HepG2 (cell line): ENCODE data around the gene TYMP. TPM values are rescaled to one million over a fixed set of nuclear protein-coding genes. Genes with fewer than 3 reads are reported as not detected.

Experiments used
- CREBL2 ChIP-seq: sonication (generic); formaldehyde crosslinking; IDR thresholded peaks from 2 replicates; pipeline ENCODE4 v1.8.1; 2023; ENCODE audit warnings: missing genetic modification reagents, mild to moderate bottlenecking, borderline replicate concordance
- KDM4B ChIP-seq: sonication (generic); formaldehyde crosslinking; IDR thresholded peaks from 2 replicates; pipeline ENCODE4 v1.4.0; 2020; ENCODE audit warnings: missing genetic modification reagents
- KLF6 ChIP-seq: IDR thresholded peaks from 2 replicates; pipeline ENCODE4 v1.8.0; 2016; ENCODE audit warnings: missing biosample characterization, missing genetic modification reagents
- MEIS2 ChIP-seq: sonication (generic); formaldehyde crosslinking; IDR thresholded peaks from 2 replicates; pipeline ENCODE4 v1.9.0; 2021; ENCODE audit warnings: mild to moderate bottlenecking, missing genetic modification reagents
- SMAD1 ChIP-seq: sonication (generic); formaldehyde crosslinking; IDR thresholded peaks from 2 replicates; pipeline ENCODE4 v1.4.0; 2020; ENCODE audit warnings: missing genetic modification reagents, low read depth, mild to moderate bottlenecking, borderline replicate concordance
- ZNF160 ChIP-seq: sonication (generic); formaldehyde crosslinking; IDR thresholded peaks from 2 replicates; pipeline ENCODE4 v1.8.0; 2022; ENCODE audit warnings: mild to moderate bottlenecking, inconsistent platforms, missing genetic modification reagents
- ZNF564 ChIP-seq: sonication (generic); formaldehyde crosslinking; IDR thresholded peaks from 2 replicates; pipeline ENCODE4 v1.8.1; 2023; ENCODE audit warnings: mild to moderate bottlenecking, missing genetic modification reagents
- ZNF687 ChIP-seq: sonication (generic); formaldehyde crosslinking; IDR thresholded peaks from 2 replicates; pipeline ENCODE4 v1.5.1; 2020; ENCODE audit warnings: mild to moderate bottlenecking, missing genetic modification reagents, moderate library complexity
- ZNF7 ChIP-seq: IDR thresholded peaks from 2 replicates; pipeline ENCODE4 v1.6.1; 2016; ENCODE audit warnings: missing biosample characterization, missing genetic modification reagents
- ZNF883 ChIP-seq: sonication (generic); formaldehyde crosslinking; IDR thresholded peaks from 2 replicates; pipeline ENCODE4 v1.5.1; 2020; ENCODE audit warnings: mild to moderate bottlenecking, missing genetic modification reagents; ENCODE audit errors: not compliant biosample characterization
- polyA plus RNA-seq, 8 experiments: library from polyadenylated mRNA; depleted of rRNA in 3 of 8; stranded (reverse) in 7 of 8; unstranded in 1 of 8; fragments of >200 nt; fragmentation: Illumina TruSeq in 4 of 8; extraction: Trizol in 4 of 8; gene quantifications; 2 replicates each; pipeline versions ENCODE4 v1.2.1 to v1.2.3, GENCODE V29; 2011 to 2016; ENCODE audit warnings: low read depth in 4 of 8, missing spikeins in 1 of 8, mixed read lengths in 1 of 8; ENCODE audit not compliant: insufficient read depth in 1 of 8
- total RNA-seq, 5 experiments: library from RNA; depleted of rRNA; stranded (reverse); fragments of >200 nt; fragmentation: Illumina TruSeq; extraction: Trizol; gene quantifications; 2 replicates each; pipeline ENCODE4 v1.2.3, GENCODE V29; 2016; ENCODE audit warnings: low read depth in 1 of 5
- TF ChIP-seq, protein P1 (sequence below): sonication (generic); formaldehyde crosslinking; IDR thresholded peaks from 2 replicates; pipeline ENCODE4 v1.5.0; 2020; ENCODE audit warnings: missing genetic modification reagents
- TF ChIP-seq, protein P2 (sequence below): sonication (generic); formaldehyde crosslinking; IDR thresholded peaks from 2 replicates; pipeline ENCODE4 v1.4.0; 2020; ENCODE audit warnings: missing genetic modification reagents, mild to moderate bottlenecking, borderline replicate concordance
- TF ChIP-seq, protein P3 (sequence below): sonication (generic); formaldehyde crosslinking; IDR thresholded peaks from 2 replicates; pipeline ENCODE4 v1.4.0; 2020; ENCODE audit warnings: missing genetic modification reagents

The TYMP gene
- total and polyA plus RNA-seq, 2 of the 13 experiments (the other 11 are each of a cell fraction or from before 2014, with no cell fraction given) = 3.9 to 4.3 TPM

DNA sequence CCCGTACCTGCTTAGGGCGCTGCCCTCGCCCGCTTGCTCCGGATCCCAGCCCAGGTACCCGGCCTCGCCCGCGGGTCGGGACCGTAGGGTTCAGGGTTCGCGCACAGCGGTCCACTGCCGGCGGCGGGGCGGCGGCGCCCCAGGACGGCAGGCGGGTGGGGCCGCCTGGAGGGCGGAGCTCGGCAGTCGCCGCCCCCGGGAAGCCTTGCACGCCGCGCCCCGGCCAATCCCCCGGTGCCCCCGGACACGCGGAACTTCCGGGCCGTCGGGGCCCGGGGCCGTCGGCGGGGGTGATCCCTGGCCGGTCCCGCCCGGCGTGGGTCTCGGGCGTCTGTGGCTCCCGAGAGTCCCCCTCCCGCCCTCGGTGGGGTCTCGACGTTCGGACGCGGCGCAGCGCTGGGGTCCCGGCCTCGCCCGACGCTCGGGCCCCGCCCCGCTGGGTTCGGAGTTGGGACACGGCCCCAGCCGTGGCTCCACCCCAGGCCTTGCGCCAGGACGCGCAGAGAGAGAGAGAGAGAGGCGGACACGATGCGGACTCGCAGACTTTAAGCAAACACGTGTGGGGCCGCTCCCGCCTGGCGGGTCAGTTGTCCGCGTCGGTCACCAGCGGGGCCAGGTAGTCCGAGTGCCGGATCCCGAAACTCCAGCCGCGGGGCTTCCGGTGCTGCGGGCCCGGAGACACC is at the start of gene TYMP (continued):
- TF ChIP-seq, protein P1, sequence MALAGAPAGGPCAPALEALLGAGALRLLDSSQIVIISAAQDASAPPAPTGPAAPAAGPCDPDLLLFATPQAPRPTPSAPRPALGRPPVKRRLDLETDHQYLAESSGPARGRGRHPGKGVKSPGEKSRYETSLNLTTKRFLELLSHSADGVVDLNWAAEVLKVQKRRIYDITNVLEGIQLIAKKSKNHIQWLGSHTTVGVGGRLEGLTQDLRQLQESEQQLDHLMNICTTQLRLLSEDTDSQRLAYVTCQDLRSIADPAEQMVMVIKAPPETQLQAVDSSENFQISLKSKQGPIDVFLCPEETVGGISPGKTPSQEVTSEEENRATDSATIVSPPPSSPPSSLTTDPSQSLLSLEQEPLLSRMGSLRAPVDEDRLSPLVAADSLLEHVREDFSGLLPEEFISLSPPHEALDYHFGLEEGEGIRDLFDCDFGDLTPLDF = peak; percentile 79
- TF ChIP-seq KLF6 (CRISPR knock-in tag) (no peak; the same call in 1 of the 2 replicates), ZNF160 (CRISPR knock-in tag) (peak; percentile 85), ZNF7 (CRISPR knock-in tag) (no peak), CREBL2 (CRISPR knock-in tag) (0 out of 2 replicates have a peak, but pooled peaks have one; percentile 19), MEIS2 (CRISPR knock-in tag) (peak; percentile 13; the same call in 1 of the 2 replicates), ZNF883 (CRISPR knock-in tag) (no peak), ZNF564 (CRISPR knock-in tag) (0 out of 2 replicates have a peak, but pooled peaks have one; percentile 37), ZNF687 (CRISPR knock-in tag) (peak; percentile 90; the same call in 1 of the 2 replicates), SMAD1 (CRISPR knock-in tag) (no peak; the same call in 1 of the 2 replicates), KDM4B (CRISPR knock-in tag) (peak; percentile 71; the same call in 1 of the 2 replicates)
- TF ChIP-seq, protein P2, sequence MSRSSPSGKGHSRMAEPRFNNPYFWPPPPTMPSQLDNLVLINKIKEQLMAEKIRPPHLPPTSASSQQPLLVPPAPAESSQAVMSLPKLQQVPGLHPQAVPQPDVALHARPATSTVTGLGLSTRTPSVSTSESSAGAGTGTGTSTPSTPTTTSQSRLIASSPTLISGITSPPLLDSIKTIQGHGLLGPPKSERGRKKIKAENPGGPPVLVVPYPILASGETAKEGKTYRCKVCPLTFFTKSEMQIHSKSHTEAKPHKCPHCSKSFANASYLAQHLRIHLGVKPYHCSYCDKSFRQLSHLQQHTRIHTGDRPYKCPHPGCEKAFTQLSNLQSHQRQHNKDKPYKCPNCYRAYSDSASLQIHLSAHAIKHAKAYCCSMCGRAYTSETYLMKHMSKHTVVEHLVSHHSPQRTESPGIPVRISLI = 0 out of 2 replicates have a peak, but pooled peaks have one; percentile 48
- TF ChIP-seq, protein P3, sequence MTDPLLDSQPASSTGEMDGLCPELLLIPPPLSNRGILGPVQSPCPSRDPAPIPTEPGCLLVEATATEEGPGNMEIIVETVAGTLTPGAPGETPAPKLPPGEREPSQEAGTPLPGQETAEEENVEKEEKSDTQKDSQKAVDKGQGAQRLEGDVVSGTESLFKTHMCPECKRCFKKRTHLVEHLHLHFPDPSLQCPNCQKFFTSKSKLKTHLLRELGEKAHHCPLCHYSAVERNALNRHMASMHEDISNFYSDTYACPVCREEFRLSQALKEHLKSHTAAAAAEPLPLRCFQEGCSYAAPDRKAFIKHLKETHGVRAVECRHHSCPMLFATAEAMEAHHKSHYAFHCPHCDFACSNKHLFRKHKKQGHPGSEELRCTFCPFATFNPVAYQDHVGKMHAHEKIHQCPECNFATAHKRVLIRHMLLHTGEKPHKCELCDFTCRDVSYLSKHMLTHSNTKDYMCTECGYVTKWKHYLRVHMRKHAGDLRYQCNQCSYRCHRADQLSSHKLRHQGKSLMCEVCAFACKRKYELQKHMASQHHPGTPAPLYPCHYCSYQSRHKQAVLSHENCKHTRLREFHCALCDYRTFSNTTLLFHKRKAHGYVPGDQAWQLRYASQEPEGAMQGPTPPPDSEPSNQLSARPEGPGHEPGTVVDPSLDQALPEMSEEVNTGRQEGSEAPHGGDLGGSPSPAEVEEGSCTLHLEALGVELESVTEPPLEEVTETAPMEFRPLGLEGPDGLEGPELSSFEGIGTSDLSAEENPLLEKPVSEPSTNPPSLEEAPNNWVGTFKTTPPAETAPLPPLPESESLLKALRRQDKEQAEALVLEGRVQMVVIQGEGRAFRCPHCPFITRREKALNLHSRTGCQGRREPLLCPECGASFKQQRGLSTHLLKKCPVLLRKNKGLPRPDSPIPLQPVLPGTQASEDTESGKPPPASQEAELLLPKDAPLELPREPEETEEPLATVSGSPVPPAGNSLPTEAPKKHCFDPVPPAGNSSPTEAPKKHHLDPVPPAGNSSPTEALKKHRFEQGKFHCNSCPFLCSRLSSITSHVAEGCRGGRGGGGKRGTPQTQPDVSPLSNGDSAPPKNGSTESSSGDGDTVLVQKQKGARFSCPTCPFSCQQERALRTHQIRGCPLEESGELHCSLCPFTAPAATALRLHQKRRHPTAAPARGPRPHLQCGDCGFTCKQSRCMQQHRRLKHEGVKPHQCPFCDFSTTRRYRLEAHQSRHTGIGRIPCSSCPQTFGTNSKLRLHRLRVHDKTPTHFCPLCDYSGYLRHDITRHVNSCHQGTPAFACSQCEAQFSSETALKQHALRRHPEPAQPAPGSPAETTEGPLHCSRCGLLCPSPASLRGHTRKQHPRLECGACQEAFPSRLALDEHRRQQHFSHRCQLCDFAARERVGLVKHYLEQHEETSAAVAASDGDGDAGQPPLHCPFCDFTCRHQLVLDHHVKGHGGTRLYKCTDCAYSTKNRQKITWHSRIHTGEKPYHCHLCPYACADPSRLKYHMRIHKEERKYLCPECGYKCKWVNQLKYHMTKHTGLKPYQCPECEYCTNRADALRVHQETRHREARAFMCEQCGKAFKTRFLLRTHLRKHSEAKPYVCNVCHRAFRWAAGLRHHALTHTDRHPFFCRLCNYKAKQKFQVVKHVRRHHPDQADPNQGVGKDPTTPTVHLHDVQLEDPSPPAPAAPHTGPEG (CRISPR knock-in tag) = peak; percentile 64; the same call in 1 of the 2 replicates
